Ovary (tissue), 9 donors: ENCODE data around the gene IPCEF1. TPM values are rescaled to one million over a fixed set of nuclear protein-coding genes. Genes with fewer than 3 reads are reported as not detected.

Experiments
- DNase-seq, 5 donors: peaks; one replicate each; pipeline ENCODE4 v3.0.0-alpha.2; 2019 to 2020
- H3K27ac ChIP-seq, 2 donors: fragments of 200-600 bp; one replicate each; pipeline versions ENCODE4 v1.5.1 to v1.8.0; 2019 to 2022
- H3K27me3 ChIP-seq: fragments of 200-600 bp; one replicate; pipeline ENCODE4 v1.8.0; 2022
- H3K36me3 ChIP-seq: fragments of 200-600 bp; sonication (generic); one replicate; pipeline ENCODE4 v1.5.1; 2019
- H3K4me1 ChIP-seq: one replicate; pipeline ENCODE4 v1.8.1; 2013; ENCODE audit warnings: mild to moderate bottlenecking, moderate library complexity; ENCODE audit not compliant: insufficient read depth
- H3K4me3 ChIP-seq: fragments of 200-600 bp; sonication (generic); one replicate; pipeline ENCODE4 v1.5.1; 2017
- H3K9me3 ChIP-seq, 2 donors: fragments of 200-600 bp in 1 of 2; sonication (generic) in 1 of 2; one replicate each; pipeline versions ENCODE4 v1.5.1 to v1.8.1; 2013 to 2019; ENCODE audit warnings: mild to moderate bottlenecking in 1 of 2, moderate library complexity in 1 of 2
- CTCF ChIP-seq, 3 donors: fragments of 450-650 bp in 2 of 3; fragments of 200-600 bp in 1 of 3; IDR thresholded peaks; one replicate each; pipeline versions ENCODE4 v1.5.1 to v1.8.0; 2016 to 2022; ENCODE audit warnings: antibody characterized with exemption in 3 of 3, mild to moderate bottlenecking in 1 of 3
- EP300 ChIP-seq: sonication (generic); formaldehyde crosslinking; IDR thresholded peaks from one replicate; pipeline ENCODE4 v1.6.1; 2017; ENCODE audit warnings: antibody characterized with exemption
- POLR2A ChIP-seq: fragments of 450-650 bp; IDR thresholded peaks from one replicate; pipeline ENCODE4 v1.6.1; 2017; ENCODE audit warnings: antibody characterized with exemption, mild to moderate bottlenecking, moderate library complexity
- WGBS, 3 donors: extraction: QIAGEN DNeasy Blood & Tissue Kit in 1 of 3; methylation state at CpG; one replicate each; pipeline versions ENCODE4 v1.1.5 to v1.1.7; 2013 to 2017; 5-methylcytosine and 5-hydroxymethylcytosine counted together
- intact Hi-C, 4 donors: fragments of 100-400 bp; cut with DNase I; formaldehyde crosslinking; loops; one replicate each; pipeline versions ENCODE4 v1.11.0 to v1.15.1; 2022 to 2023
- polyA plus RNA-seq, 2 donors: library from polyadenylated mRNA; stranded (reverse); fragments of 200-250 nt in 1 of 2; fragments of 350-450 nt in 1 of 2; fragmentation: Illumina TruSeq in 1 of 2; extraction: RNeasy Lipid Tissue Mini Kit (QIAGEN cat#74804) in 1 of 2; gene quantifications; one replicate each; pipeline ENCODE4 v1.2.3, GENCODE V29; 2013 to 2014
- total RNA-seq, 7 donors: library from RNA; depleted of rRNA in 2 of 7; stranded (reverse); fragments of >200 nt in 2 of 7; fragmentation: NEBNext Ultra II Directional in 3 of 7; extraction: Animal tissue kit (Norgen Biotek cat#: 25700) in 3 of 7; gene quantifications; one replicate each; pipeline versions ENCODE4 v1.1.0 to v1.2.4, GENCODE V29; 2016 to 2023
- donor health status: DM: no; HTN: no; CAD: no; lungs with moderate emphysema.
- donor health status: DM: no; HTN: no; CAD: no.
- donor health status: Bipolar disorder and iron deficiency.
- donor health status: DM: yes; HTN: yes; CAD: no.
- donor health status: DM: no; HTN: no; CAD: no.
- donor health status: DM: yes; HTN: yes; CAD: no.

Gene IPCEF1
- total and polyA plus RNA-seq, 9 donors = 1.3 to 3.4 (median 1.9) TPM

DNA sequence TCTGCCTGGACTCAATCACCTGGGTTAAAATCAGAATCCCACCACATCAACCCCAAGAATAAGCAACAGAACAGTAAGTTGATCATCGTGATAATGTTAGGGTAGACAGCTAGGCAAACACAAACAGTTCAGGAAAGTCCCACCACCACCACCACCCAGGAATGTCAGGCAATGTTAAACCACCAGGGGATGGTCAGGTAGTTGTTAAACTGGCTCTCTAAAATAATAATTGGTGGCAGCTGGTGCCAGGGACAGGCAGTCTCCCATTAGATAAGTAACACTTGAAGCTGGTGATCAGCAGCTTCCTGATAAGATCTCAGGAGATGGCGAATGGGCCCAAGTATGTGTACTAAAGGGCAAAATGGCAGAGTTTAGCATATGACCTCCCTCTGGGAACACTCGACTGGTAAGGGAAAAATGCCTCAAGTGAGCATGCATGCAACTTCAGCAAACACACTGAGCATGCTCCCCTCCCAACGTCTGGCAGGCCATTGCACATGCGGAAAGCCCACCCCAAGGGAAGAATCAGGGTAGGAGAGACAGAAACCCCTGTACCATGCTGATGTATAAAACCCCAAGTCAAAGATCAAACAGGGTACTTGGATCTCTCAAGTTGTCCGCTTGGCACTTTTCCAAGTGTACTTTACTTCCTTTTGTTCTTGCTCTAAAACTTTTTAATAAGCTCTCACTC, 66.6 kb downstream of the IPCEF1 start:
- TF ChIP-seq EP300 (no peak), CTCF (IDR thresholded peaks at IDR 0.05) (no peak), POLR2A (no peak)
- Histone ChIP-seq H3K9me3 (no peaks in the 10 kb centered on the region), H3K27me3 (no peaks in the 10 kb centered on the region), H3K4me3 (no peak overlapping the region), H3K36me3 (no peaks in the 10 kb centered on the region), H3K4me1 (peaks cover 7% of the 10 kb centered on the region), H3K27ac (no peak overlapping the region)
- intact Hi-C loops = no loop called here
- DNase-seq = no peak
- WGBS, 3 donors = 95 to 98% (median 97%) methylated on average over 6 of the region's 6 CpGs

DNA sequence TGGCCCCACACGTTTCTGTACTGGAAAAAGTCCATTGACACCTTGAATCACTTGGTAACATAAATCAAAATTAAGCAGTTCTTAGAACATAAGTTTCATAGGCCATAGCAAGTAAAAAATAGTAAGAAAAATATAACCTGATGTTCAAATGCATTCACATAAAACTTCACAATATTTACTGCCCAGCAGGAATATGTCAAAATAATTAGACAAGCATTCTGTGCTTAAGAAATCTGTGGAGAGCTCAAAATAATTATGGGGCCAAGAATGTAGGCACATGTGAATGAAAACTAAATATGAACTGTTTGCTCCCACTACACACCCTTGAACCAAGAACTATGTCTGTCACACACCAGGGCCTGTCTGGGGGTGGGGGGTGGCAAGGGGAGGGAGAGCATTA, 70.8 kb downstream of the IPCEF1 start:
- H3K9me3 ChIP-seq = no peaks in the 10 kb centered on the region
- intact Hi-C loops = no loop called here
- H3K4me3 ChIP-seq = no peak overlapping the region
- no peak overlapping the region for H3K27ac ChIP-seq
- no peaks in the 10 kb centered on the region for H3K36me3 ChIP-seq
- no peaks in the 10 kb centered on the region for H3K27me3 ChIP-seq
- peaks cover 3% of the 10 kb centered on the region for H3K4me1 ChIP-seq
- DNase-seq = no peak
- WGBS, 3 donors = 5 to 19% (median 17%) methylated on average over 1 of the region's 1 CpG
- no peak for TF ChIP-seq POLR2A
- no peak for TF ChIP-seq EP300
- no peak for TF ChIP-seq CTCF (IDR thresholded peaks at IDR 0.05)

GRCh38 chr6:154284313-154284853, 72.2 kb downstream of the IPCEF1 start:
- WGBS, 3 donors = 92 to 95% (median 93%) methylated on average over 7 of the region's 7 CpGs
- intact Hi-C loops = no loop called here
- TF ChIP-seq EP300 = no peak
- no peak for TF ChIP-seq CTCF (IDR thresholded peaks at IDR 0.05)
- no peak for TF ChIP-seq POLR2A
- H3K27me3 ChIP-seq = no peaks in the 10 kb centered on the region
- H3K9me3 ChIP-seq = no peaks in the 10 kb centered on the region
- peaks cover 3% of the 10 kb centered on the region for H3K4me1 ChIP-seq
- H3K27ac ChIP-seq = no peak overlapping the region
- DNase-seq = no peak
- H3K36me3 ChIP-seq = no peaks in the 10 kb centered on the region
- H3K4me3 ChIP-seq = no peak overlapping the region

GRCh38 chr6:154280521-154280920, 76.1 kb downstream of the IPCEF1 start:
- 28 to 46% (median 37%) methylated on average over 2 of the region's 2 CpGs for WGBS, 3 donors
- Histone ChIP-seq H3K27ac (no peak overlapping the region), H3K4me1 (peaks cover 4% of the 10 kb centered on the region), H3K36me3 (no peaks in the 10 kb centered on the region), H3K27me3 (no peaks in the 10 kb centered on the region), H3K9me3 (no peaks in the 10 kb centered on the region), H3K4me3 (no peak overlapping the region)
- intact Hi-C loops = no loop called here
- TF ChIP-seq EP300 (no peak), POLR2A (no peak), CTCF (IDR thresholded peaks at IDR 0.05) (no peak)
- no peak for DNase-seq
